Measurements from ENCODE around the gene PLAC8. TPM values are rescaled to one million over a fixed set of nuclear protein-coding genes. Genes with fewer than 3 reads are reported as not detected.

PLAC8 gene
- total and polyA plus RNA-seq, 2 of the 8 experiments (the other 6 are each of a cell fraction or from before 2014, with no cell fraction given): 0.98 to 1.1 TPM

DNA sequence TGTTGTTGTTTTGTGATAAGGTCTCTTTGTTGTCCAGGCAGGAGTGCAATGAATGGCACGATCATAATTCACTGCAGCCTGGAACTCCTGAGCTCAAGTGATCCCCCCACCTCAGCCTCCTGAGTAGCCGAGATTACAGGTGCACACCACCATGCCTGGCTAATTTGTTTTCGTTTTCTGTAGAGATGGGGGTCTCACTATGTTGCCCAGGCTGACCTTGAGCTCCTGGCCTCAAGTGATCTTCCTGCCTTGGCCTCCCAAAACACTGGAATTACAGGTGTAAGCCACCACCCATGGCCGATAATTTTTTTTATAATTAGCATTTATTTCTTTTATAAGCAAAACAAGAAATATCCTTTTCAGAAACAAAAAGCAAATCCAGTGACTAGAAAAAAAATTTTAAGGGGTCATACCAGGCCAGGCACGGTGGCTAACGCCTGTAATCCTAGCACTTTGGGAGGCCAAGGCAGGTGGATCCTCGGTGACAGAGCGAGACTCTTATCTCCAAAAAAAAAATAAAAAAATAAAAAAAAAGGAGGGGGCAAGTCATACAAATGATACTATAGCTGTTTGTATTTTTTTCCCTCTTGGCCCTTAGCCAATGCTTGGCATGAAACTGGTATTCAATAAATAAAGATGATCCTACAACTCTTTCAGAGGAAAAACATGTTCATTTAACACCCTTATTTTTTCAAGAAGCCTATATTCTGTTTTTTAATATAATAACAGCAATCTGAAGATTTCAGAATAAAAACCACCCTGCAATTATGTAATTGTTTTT lies 3.4 kb downstream of the PLAC8 start:
- no peak overlapping the region for H2AFZ ChIP-seq (ENCODE audit: low read length)
- H3K4me2 ChIP-seq (ENCODE audit: insufficient read depth in 1 of 2, low read depth in 2 of 2, low read length in 2 of 2): peak overlapping the region in 1 of 2 experiments; percentile 55; a peak in 1 of 4 replicates
- no peak for FAIRE-seq

More for the DNA sequence above, 3.4 kb downstream of the PLAC8 start:
- H2BK12ac ChIP-seq (ENCODE audit: low read depth, low read length): 0 out of 2 replicates have a peak overlapping the region, but pooled peaks have one; percentile 6
- no peaks in the 10 kb centered on the region for H3K79me1 ChIP-seq (ENCODE audit: low read depth, low read length)
- H2BK5ac ChIP-seq (ENCODE audit: low read depth, low read length): no peak overlapping the region
- no peaks in the 10 kb centered on the region for H4K20me1 ChIP-seq (replicated peaks in 1 of 2; ENCODE audit: control insufficient read depth in 1 of 2, insufficient read depth in 2 of 2, low read length in 2 of 2)
- H3K9me3 ChIP-seq (ENCODE audit: insufficient read depth in 2 of 2, low read depth in 1 of 2, low read length in 1 of 2): no peaks in the 10 kb centered on the region
- DNase-seq (ENCODE audit: low read depth in 1 of 2, low spot score in 2 of 2): no peak
- peaks cover 0 to 13% (median 1%) of the 10 kb centered on the region in 4 experiments; a peak in 4 of 7 replicates for H3K4me1 ChIP-seq (replicated peaks in 1 of 4; ENCODE audit: control insufficient read depth in 3 of 4, insufficient read depth in 4 of 4, low read length in 3 of 4)
- no peak overlapping the region for H3K4ac ChIP-seq (replicated peaks; ENCODE audit: insufficient read length, low read depth, low read length)
- POLR2A ChIA-PET (ENCODE audit: partially characterized antibody): interaction anchor here (1.1 to 1.6 kb wide), 3 partner anchors 13 to 140 kb away, joined by 3 to 6 read pairs (median 3); no protein-coding TSS in a partner anchor
- no peak overlapping the region for H3K27ac ChIP-seq (ENCODE audit: low read depth, low read length)
- H3K23me2 ChIP-seq (ENCODE audit: low read depth, low read length): peaks cover 4% of the 10 kb centered on the region; the same call in 1 of the 2 replicates
- H3K23ac ChIP-seq (ENCODE audit: insufficient read length): no peak overlapping the region
- H2BK15ac ChIP-seq (ENCODE audit: low read length): no peak overlapping the region; the same call in 1 of the 2 replicates
- 85% methylated on average over 8 of the region's 8 CpGs; no CpG with 5 or more reads in 1 of the 2 experiments for WGBS, 2 experiments (ENCODE audit: extremely low coverage in 1 of 2, insufficient coverage in 1 of 2, insufficient read length in 1 of 2, insufficient replicate concordance in 2 of 2, low coverage in 1 of 2, low lambda C conversion rate in 2 of 2, missing lambda C conversion rate in 1 of 2)
- no peak overlapping the region for H2BK120ac ChIP-seq (replicated peaks; ENCODE audit: low read depth, low read length)
- H4K8ac ChIP-seq (ENCODE audit: extremely low read depth, insufficient read depth, low read length): no peak overlapping the region
- no peak overlapping the region for H3K18ac ChIP-seq (ENCODE audit: extremely low read depth, low read length)
- H2BK20ac ChIP-seq (ENCODE audit: low read length): no peak overlapping the region
- no peaks in the 10 kb centered on the region for H3K79me2 ChIP-seq (ENCODE audit: control insufficient read depth in 1 of 2, insufficient read depth in 2 of 2, low read length in 2 of 2)
- CTCF ChIA-PET (ENCODE audit: partially characterized antibody): interaction anchor here (0.7 to 2.3 kb wide), 15 partner anchors 8 to 254 kb away, joined by 3 to 9 read pairs (median 4); no protein-coding TSS in a partner anchor
- H3K56ac ChIP-seq (replicated peaks; ENCODE audit: insufficient read length, low read depth, low read length): no peak overlapping the region
- no peak overlapping the region for H4K91ac ChIP-seq (replicated peaks; ENCODE audit: insufficient read length, low read length)
- no peak overlapping the region for H3K14ac ChIP-seq (ENCODE audit: insufficient read length)
- H3K27me3 ChIP-seq (replicated peaks in 1 of 4; ENCODE audit: control insufficient read depth in 3 of 4, extremely low read depth in 1 of 4, insufficient read depth in 3 of 4, low read length in 3 of 4): peaks cover 0 to 10% (median 2%) of the 10 kb centered on the region in 4 experiments; a peak in 4 of 7 replicates
- H2AK5ac ChIP-seq (ENCODE audit: low read depth, low read length): no peak overlapping the region
- no peak overlapping the region for H4K5ac ChIP-seq (ENCODE audit: insufficient read length, low read depth, low read length)
- H3K4me3 ChIP-seq (ENCODE audit: extremely low read depth in 1 of 4, insufficient read depth in 2 of 4, low read depth in 3 of 4, low read length in 4 of 4): peak overlapping the region in 1 of 4 experiments; percentile 88; a peak in 1 of 8 replicates
- H3K36me3 ChIP-seq (ENCODE audit: control insufficient read depth in 2 of 4, insufficient read depth in 4 of 4, low read length in 3 of 4): no peaks in the 10 kb centered on the region
- H3K9ac ChIP-seq (replicated peaks in 1 of 4; ENCODE audit: extremely low read depth in 1 of 4, low read depth in 3 of 4, low read length in 3 of 4): no peak overlapping the region
